Measurements from ENCODE around the gene KCNC4.

Gene KCNC4

DNA sequence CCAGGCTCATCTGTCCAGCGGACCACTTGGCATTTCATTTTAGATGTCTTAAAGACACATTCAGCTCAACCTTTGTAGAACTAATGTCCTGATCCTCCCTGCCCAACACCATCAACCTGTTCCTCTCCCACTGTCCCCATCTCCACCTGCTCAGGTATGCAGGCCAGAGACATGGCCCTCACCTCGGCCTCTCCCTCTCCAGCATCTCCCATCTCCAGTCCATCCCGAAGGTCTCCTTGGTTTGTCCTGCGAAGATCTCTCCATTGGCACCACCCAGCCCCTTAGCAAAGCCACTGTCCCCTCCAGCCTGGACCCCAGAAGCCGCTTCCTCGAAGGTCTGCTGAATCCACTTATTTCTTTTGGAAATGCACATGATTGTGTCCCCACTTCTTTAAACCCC lies 20.9 kb upstream of the KCNC4 start:
- no peak for DNase-seq

DNA sequence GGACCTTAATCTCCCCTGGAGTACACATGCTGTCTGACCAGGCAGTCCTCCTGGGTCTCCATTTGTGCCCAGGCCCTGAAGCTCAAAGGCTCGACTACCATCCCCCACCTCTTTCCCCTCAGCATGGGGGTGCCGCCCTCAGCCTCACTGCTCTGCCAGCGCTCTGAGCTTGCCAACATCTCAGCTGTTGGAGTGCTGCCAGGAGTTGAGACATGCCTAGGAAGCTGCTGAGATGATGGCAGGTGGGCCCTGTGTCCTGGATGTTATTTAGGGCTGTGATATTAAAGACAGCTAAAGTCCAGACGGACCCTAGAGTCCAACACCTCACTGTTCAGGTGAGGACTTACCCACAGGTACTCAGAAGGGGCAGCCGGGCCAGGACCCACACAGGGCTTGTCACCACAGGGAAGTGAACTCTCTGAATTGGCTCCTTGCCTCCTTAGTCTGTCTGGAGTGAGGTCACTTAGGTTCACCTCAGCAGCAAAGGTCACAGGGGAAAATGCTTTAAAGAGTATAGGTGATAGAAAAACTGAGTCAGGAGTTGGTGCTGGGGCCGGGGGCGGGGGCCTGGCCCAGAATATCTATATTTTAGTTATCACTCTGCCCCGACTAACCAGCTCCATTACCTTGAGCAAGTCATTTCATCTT lies 19.7 kb upstream of the KCNC4 start:
- DNase-seq, result no peak

DNA sequence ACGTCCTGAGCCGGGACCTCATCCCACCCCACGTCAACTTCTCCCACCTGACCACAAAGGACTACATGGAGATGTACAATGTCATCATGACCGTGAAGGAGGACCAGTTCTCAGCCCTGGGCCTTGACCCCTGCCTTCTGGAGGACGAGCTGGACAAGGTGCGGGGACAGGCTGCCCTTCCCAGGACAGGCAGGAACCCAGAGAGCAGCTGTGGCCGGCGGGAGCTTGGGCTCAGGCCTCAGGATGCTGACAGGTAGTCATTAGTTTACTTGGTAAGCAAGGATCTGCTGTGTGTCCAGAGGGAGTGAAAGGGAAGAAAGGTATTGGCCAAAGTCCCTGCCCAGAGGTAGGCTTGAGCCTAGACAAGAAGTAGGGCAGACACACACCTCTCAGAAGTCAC lies 17.6 kb upstream of the KCNC4 start:
- DNase-seq, result no peak

DNA sequence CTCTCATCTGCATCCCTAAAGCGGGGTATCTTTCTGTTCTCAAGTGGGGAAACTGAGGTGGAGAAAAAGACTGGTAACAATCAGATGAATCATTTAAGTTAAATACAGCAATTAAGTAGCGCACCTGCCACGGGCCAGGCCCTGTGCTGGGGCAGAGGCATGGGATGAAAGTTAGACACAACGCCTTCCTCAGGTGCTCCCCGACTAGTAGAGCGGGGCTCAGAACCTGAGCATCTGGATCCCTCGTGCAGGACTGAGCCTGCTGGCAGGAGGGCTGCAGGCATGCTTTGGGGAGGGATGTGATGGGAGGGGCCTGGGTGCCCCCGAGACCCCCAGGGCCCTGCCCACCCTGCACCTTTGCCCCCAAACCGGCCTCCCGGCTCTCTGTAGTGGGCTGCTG lies 14.9 kb upstream of the KCNC4 start:
- no peak for DNase-seq

DNA sequence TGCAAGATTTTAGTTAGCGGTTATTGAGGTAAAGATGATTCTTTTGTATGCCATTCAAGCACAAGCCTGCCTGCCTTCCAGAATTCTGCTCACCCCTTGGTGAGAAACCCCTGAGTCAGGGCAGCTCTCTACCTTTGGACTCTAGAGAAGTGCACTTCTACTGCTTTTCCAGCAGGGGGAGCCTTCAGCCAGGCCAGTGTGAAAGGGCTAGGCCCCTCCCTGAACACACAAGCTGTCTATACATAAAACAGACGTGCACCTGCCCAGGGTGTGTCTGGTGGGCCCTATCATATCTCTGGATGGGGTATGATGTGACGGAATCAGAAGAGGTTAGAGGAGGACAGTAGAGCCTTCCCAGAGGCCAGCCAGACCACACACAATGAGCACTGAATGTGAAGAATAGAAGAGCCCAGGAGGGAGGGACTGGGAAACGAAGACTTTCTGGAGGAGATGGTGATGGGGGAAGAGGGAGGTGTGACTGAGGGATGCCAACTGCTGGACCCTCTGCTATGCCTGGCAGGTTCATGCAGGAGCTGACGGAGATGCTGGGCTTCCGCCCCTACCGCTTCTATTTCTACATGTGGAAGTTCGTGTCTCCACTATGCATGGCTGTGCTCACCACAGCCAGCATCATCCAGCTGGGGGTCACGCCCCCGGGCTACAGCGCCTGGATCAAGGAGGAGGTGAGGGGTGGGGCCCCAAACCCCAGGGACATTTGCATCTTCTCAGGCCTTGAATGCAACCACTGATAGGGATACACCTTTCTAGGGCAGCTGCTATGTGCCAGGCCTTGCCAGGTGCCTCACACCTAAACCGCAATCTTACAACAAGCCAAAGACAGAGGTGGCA lies 13.0 kb upstream of the KCNC4 start:
- DNase-seq, result peak; percentile 37

DNA sequence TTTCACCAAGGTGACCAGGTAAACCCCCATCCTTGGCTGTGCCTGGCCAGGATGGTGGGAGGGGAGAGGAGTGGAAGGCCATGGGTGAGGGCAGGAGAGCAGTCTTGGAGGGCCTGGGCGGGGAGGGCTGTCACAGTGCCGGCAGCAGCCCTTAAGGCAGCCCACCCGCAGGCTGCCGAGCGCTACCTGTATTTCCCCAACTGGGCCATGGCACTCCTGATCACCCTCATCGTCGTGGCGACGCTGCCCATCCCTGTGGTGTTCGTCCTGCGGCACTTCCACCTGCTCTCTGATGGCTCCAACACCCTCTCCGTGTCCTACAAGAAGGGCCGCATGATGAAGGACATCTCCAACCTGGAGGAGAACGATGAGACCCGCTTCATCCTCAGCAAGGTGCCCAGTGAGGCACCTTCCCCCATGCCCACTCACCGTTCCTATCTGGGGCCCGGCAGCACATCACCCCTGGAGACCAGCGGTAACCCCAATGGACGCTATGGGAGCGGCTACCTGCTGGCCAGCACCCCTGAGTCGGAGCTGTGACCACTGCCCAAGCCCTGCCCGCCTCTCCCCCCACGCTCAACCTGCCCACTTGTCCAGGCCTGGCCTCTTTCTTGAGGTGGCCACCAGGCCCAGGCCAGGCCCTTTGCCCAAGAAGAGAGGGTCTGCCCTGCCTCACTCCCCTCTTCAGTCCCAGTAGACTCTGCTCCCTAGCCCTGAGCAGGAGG lies 12.0 kb upstream of the KCNC4 start:
- DNase-seq, result no peak

DNA sequence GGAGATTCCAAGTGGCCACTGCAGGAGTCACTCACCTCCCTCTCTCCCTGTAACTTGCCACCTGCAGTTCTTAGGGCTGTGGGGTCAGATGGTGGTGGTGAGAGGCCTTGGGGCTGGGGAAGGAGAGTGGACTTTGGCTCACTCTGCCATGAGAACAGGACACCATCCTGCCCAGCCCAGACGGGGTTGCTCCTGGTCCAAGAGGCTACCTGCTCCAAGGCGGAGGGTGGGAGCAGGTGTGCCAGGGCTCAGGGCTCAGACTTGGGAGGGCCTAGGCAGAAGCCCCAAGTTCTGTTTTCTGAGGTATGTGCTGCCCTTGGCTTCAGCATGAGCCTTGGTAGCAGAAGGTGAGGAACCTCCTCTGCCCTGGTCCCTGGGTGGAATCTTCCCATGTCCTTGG lies 11.4 kb upstream of the KCNC4 start:
- DNase-seq, result no peak

DNA sequence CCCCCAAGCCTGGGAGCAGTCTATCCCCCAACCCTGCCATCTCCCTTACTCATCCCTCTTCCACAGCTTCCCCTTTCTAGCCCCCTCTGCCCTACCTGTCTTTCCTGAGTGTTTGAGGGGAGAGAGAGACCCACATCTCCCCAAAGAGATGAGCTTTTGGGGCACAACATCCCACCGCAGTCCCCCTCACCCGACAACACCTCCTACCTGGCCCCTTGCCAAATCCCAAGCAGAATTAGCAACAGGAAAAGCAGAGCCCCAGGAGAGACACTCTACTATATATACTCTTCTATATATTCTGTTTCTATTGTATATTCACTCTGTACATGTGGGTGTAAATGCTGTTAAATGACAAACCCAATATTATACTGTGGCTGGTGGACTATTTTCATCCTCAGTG lies 9.9 kb upstream of the KCNC4 start:
- DNase-seq, result no peak

DNA sequence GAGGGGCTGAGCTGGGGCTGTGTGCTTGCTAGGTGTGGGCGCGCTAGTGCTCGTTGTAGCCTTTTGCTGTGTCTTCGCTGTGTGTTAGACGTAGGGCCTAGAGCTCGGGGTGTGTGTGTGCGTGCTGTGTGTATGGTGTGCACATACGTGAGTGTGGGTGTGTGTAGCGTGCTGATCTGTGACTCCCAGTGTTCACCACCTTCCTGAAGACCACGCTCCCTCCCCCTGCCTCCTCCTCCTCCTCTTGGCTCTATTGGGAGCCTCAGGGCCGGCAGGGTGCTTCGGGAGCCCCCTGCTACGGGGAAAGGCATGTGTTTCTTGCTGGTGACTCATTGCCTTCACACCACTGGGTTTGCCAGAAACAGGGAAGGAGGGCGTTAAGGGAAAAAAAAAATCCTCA lies 9.4 kb upstream of the KCNC4 start:
- DNase-seq, result no peak

DNA sequence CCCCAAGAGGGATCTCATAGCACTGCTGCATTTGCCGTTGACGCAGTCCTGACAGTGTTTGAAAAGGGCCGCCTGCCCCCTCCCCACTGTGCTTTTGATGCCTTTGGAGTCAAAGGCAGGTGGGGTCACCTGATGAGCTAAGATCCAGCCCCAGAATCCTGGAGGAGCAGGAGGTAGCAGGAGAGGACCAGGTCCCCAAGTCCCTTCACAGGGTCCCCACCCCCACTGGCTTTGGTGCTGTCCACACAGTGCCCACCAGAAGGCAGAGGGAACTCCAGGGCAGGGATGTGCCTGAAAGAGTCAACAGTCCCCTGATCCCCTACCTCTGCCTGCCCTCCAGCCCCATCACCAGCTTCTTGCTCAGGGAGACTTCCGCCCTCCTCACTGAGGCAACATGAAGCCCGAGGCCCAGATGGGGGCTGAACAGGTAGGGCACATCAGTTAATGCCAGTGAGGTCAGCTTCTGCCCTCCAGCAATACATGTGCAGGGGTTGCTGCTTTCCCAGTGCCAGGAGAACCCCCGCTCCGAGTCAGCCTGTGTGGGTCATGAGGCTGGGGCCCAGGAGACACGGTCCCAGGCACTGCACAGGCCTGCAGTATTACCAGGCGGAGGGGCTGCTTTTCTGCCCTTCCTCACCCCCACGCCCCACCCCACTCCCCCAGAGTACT lies 8.8 kb upstream of the KCNC4 start:
- no peak for DNase-seq

DNA sequence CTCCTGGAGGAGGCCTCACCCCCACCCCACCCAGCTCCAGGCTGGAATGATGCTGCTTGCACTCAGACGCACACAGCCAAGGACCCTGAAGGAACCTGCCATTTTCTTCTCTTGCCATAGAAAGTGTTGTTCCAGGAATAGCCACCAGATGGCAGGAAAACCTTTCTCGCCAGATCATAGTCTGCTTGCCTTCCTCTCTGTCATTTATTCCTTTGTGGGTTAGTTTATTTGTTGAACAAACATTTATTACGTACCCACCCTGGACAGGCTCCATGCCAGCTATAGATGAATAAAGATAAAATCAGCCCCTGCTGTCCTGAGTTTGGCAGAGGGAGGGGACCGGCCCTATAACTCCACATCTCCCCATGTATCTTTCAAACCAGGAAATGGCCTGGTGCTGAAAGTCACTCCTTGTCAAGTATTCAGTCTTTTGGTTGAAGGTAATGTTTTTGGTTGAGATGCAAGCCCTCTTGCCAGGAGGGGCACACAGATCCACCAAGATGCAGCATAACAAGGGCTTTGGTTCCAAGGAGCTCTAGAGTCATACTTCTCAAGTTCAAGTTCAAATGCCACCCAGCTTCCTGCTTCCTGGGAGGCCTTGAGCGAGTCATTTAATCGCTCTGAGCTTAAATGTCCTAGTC lies 7.0 kb upstream of the KCNC4 start:
- peak; percentile 62 for DNase-seq

DNA sequence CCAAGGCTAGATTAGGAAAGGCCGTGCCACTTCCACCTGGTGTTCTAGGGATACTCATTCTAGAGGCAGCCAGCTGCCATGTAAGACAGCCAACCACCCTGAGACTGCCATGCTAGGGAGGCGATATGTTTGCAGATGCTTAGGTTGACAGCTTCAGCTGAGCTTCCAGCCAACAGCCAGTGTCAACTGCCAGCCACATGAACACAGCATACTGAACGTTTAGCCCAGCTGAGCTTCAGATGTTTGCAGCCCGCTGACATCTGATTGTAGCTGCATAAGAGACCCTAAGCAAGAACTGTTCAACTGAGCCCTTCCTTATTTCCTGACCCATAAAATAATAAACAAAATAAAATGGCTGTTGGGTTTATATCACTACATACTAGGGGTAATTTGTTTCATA lies 5.0 kb upstream of the KCNC4 start:
- DNase-seq, result no peak

DNA sequence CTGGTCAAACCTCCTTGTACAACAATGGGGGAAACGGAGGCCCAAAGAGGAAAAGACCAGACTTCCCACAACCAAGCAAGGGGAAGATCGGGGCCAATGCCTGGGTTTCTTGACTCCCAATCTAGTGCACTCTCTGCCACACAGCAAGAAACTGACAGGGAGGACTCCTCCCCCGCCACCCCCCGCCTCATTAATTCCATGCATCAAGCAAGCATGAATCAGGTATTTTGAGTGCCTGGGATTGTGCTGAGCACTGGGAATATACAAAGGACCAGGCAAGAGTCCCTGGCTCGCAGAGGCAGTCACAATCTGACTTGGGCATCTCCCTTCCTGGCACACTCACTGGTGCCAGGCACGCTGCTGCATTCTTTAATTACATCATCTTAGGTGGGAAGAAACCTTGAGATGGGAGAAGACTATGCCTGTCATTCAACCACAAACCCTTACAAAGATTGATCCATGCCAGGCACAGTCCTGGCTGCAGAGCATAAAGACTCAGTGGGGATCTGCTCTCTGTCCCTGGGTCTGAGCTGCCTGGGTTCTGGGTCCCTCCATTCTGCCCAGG lies 4.4 kb upstream of the KCNC4 start:
- no peak for DNase-seq

DNA sequence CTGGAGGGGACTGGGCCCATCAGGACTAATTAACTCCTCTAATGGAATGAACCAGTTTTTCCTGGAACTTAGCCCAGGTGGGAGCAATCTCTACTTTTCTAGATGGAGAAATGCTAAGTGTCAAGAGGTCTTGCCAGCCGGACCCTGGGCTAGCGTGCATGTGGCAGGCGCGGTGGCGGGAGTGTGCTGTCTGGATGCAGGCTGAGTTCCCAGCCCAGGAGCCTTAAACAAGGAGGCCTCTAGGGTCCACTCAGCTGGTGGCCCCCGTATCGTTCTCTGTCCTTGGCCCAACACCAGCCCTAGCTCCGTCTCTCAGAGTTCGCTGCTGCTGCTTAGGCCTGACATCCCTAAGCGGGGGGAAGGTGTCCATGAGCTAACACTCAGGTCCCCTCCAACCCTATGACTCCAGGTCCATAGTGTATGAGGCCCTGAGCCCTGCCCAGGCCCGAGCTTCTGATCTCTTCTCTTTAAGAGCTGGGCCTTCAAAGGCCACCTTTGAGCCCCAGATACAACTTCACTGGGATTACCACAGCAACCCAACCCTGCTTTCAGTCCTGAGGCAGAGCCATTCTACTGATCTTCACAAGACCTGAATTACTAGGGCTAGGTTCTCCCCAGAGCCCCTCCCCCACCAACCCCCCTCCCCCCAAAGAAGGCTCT lies 3.7 kb upstream of the KCNC4 start:
- no peak for DNase-seq

DNA sequence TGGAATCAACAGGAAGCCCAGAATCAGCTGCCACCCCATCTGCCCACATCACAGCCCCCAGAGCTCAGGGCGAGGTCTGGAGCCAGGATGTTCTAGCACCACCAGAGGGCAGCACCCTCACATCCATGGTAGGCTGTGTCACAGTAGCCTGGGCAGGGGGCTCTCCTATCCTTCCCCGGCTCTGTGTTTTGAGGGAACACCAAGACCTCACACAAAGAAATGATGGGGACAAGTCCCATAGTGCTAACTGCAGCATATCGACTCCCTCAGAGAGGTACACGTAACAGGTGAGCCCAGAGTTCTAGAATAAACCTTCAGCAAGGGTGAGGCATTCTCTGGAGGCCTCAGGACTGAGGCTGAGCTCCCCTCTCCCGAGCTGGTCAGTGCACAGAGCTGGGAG lies 2.3 kb upstream of the KCNC4 start:
- DNase-seq, result peak; percentile 79

DNA sequence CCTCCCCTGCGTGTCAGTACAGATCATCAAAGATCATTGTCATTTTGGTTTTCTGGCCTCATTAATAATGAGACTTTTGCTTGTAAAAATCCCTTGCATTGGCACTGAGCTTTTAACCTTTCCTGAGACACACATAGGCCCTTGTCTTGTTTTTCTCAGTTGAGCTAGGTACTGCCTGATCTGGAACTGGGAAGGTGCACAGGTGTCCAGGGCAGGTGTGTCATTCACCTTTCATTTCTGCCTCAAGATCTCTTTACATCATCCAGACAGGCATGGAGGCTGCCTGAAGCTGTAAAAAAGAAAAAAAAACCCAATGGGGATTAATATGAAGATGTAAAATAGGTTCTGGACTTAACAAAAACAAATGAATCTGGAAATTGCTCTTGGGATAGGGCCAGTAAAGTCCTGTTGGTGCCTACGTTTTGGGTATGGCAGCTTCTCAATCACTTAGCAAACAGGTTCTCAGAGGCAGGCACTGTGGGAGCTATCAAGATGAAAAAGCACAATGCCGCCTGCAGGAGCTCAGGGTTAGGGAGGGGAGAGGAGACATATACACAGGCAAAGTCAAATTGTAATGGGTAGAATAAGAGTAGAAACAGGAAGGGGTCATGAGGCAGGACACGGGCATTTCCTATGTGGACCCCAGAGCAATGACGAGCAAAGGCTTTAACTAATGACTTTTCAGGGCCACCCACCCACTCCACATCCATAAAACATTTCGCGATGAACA lies 1.0 kb upstream of the KCNC4 start:
- no peak for DNase-seq

DNA sequence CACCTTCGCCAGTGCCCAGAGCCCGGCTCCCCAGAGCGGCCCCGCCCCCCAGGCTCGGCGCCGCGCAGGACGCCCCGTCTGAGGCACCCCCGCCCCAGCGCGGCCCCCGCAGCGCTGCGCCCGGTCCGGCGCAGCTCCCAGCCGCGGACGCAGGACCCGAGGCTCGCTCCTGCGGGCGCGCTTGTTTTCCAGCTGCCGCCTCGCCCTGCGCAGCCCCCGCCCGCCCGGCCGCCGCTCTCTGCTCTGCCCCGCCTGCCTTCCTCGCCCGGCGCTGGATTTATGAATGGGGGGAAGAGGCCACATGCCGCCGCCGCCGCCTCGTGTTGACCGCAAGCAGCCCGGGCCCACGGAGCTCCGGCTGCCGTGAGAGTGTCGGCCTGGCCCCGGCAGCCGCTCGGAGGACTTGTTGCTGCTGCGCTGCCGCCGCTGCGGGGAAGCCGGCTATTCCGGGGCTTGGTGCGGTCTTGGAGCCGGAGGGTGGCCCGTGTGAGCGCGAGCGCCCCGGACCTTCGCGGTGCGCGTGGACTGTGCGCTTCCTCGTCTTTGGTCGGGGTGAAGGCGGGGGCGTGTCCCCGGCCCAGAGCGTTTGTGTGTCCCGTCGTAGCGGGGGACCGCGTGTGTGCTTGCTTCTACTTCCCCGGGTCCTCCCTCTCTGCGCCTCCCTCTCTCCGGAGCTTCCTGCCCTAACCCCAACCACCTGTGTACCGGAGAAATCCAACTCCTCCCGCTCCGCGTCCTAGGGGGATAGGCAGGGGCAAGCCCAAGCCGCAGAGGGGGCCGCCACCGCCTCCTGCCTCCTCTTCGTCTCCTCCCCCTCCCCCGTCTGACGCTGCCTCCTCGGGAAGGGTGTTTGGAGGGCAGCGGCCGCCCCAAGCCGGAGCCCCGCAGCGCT lies 736 bp downstream of the KCNC4 start:
- DNase-seq, result peak; percentile 55

DNA sequence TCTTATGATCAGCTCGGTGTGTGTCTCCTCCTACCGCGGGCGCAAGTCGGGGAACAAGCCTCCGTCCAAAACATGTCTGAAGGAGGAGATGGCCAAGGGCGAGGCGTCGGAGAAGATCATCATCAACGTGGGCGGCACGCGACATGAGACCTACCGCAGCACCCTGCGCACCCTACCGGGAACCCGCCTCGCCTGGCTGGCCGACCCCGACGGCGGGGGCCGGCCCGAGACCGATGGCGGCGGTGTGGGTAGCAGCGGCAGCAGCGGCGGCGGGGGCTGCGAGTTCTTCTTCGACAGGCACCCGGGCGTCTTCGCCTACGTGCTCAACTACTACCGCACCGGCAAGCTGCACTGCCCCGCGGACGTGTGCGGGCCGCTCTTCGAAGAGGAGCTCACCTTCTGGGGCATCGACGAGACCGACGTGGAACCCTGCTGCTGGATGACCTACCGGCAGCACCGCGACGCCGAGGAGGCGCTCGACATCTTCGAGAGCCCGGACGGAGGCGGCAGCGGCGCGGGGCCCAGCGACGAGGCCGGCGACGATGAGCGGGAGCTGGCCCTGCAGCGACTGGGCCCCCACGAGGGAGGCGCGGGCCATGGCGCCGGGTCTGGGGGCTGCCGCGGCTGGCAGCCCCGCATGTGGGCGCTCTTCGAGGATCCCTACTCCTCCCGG lies 1.5 kb downstream of the KCNC4 start:
- DNase-seq, result peak; percentile 52

Data from activated CD8-positive, alpha-beta memory T cell treated with anti-CD3 and anti-CD28 coated beads, Interleukin-2, amount 50 U/mL, for 4 hours (primary cell).